ENCODE results near the gene ZNF507. TPM values are rescaled to one million over a fixed set of nuclear protein-coding genes. Genes with fewer than 3 reads are reported as not detected.
A peak's percentile ranks its signal among the peaks of the same experiment; 100 is the strongest.

The ZNF507 gene
- total and polyA plus RNA-seq, 4 donors, result 4.0 to 29.8 (median 9.8) TPM

- Histone ChIP-seq H3K4me3 (no peak overlapping the region), H3K9ac (ENCODE audit: insufficient read depth in 1 of 2, low read length in 2 of 2) (no peak overlapping the region), H3K9me3 (ENCODE audit: control insufficient read depth in 4 of 4, insufficient read depth in 3 of 4, low read length in 3 of 4) (peaks cover 0 to 2% (median 0%) of the 10 kb centered on the region in 4 donors), H3K4me1 (ENCODE audit: control insufficient read depth in 5 of 5, insufficient read depth in 5 of 5, low read length in 5 of 5) (peaks cover 0 to 5% (median 0%) of the 10 kb centered on the region in 5 donors), H3K27ac (ENCODE audit: low read depth in 1 of 2, low read length in 1 of 2) (no peak overlapping the region), H3K36me3 (ENCODE audit: control insufficient read depth in 4 of 4, insufficient read depth in 4 of 4, low read length in 4 of 4) (no peaks in the 10 kb centered on the region), H3K27me3 (ENCODE audit: control insufficient read depth in 3 of 3, insufficient read depth in 3 of 3, low read length in 2 of 3) (peaks cover 0 to 3% (median 0%) of the 10 kb centered on the region in 3 donors)
- WGBS, 2 donors, result 89 to 98% methylated on average over 2 of the region's 2 CpGs
- no peak for ATAC-seq (ENCODE audit: insufficient read depth, low FRiP score)
- TF ChIP-seq, protein P1, sequence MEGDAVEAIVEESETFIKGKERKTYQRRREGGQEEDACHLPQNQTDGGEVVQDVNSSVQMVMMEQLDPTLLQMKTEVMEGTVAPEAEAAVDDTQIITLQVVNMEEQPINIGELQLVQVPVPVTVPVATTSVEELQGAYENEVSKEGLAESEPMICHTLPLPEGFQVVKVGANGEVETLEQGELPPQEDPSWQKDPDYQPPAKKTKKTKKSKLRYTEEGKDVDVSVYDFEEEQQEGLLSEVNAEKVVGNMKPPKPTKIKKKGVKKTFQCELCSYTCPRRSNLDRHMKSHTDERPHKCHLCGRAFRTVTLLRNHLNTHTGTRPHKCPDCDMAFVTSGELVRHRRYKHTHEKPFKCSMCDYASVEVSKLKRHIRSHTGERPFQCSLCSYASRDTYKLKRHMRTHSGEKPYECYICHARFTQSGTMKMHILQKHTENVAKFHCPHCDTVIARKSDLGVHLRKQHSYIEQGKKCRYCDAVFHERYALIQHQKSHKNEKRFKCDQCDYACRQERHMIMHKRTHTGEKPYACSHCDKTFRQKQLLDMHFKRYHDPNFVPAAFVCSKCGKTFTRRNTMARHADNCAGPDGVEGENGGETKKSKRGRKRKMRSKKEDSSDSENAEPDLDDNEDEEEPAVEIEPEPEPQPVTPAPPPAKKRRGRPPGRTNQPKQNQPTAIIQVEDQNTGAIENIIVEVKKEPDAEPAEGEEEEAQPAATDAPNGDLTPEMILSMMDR (IDR thresholded peaks at IDR 0.05; ENCODE audit: control extremely low read depth, extremely low read depth), result no peak
- DNase-seq, result no peak
Measured at GRCh38 chr19:32339423-32339822, 6.0 kb upstream of the ZNF507 start.

GRCh38 chr19:32339988-32340874, 5.2 kb upstream of the ZNF507 start:
- Histone ChIP-seq H3K9ac (ENCODE audit: insufficient read depth in 1 of 2, low read length in 2 of 2) (no peak overlapping the region), H3K9me3 (ENCODE audit: control insufficient read depth in 4 of 4, insufficient read depth in 3 of 4, low read length in 3 of 4) (peaks cover 0 to 2% (median 0%) of the 10 kb centered on the region in 4 donors), H3K27ac (ENCODE audit: low read depth in 1 of 2, low read length in 1 of 2) (no peak overlapping the region), H3K36me3 (ENCODE audit: control insufficient read depth in 4 of 4, insufficient read depth in 4 of 4, low read length in 4 of 4) (no peaks in the 10 kb centered on the region), H3K4me3 (no peak overlapping the region), H3K4me1 (ENCODE audit: control insufficient read depth in 5 of 5, insufficient read depth in 5 of 5, low read length in 5 of 5) (peaks cover 0 to 5% (median 0%) of the 10 kb centered on the region in 5 donors), H3K27me3 (ENCODE audit: control insufficient read depth in 3 of 3, insufficient read depth in 3 of 3, low read length in 2 of 3) (peaks cover 0 to 3% (median 0%) of the 10 kb centered on the region in 3 donors)
- ATAC-seq (ENCODE audit: insufficient read depth, low FRiP score) (peak; percentile 70), DNase-seq (peak; percentile 50 to 63 (median 56))
- 63 to 68% methylated on average over 18 of the region's 18 CpGs for WGBS, 2 donors
- TF ChIP-seq, protein P1 (IDR thresholded peaks at IDR 0.05; ENCODE audit: control extremely low read depth, extremely low read depth), result peak; percentile 68

DNA sequence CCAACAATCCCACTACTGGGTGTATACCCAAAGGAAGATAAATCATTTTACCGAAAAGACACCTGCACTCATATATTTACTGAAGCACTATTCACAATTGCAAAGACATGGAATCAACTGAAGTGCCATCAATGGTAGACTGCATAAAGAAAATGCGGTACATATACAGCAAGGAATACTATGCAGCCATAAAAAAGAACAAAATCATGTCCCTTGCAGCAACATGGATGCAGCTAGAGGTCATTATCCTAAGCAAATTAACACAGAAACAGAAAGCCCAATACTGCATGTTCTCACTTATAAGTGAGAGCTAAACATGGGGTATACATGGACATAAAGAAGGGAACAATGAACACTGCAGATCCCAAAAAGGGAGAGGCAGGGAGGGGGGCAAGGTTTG, 2.7 kb upstream of the ZNF507 start:
- no peaks in the 10 kb centered on the region for H3K9me3 ChIP-seq (ENCODE audit: control insufficient read depth in 4 of 4, insufficient read depth in 3 of 4, low read length in 3 of 4)
- H3K27me3 ChIP-seq (ENCODE audit: control insufficient read depth in 3 of 3, insufficient read depth in 3 of 3, low read length in 2 of 3), result peaks cover 0 to 3% (median 0%) of the 10 kb centered on the region in 3 donors
- H3K4me1 ChIP-seq (ENCODE audit: control insufficient read depth in 5 of 5, insufficient read depth in 5 of 5, low read length in 5 of 5), result peaks cover 0 to 14% (median 6%) of the 10 kb centered on the region in 5 donors
- H3K9ac ChIP-seq (ENCODE audit: insufficient read depth in 1 of 2, low read length in 2 of 2), result no peak overlapping the region
- ATAC-seq (ENCODE audit: insufficient read depth, low FRiP score) (no peak), DNase-seq (no peak)
- no peak overlapping the region for H3K27ac ChIP-seq (ENCODE audit: low read depth in 1 of 2, low read length in 1 of 2)
- H3K4me3 ChIP-seq, result no peak overlapping the region
- no peaks in the 10 kb centered on the region for H3K36me3 ChIP-seq (ENCODE audit: control insufficient read depth in 4 of 4, insufficient read depth in 4 of 4, low read length in 4 of 4)
- TF ChIP-seq, protein P1 (IDR thresholded peaks at IDR 0.05; ENCODE audit: control extremely low read depth, extremely low read depth), result no peak
- 95 to 96% methylated on average over 2 of the region's 2 CpGs for WGBS, 2 donors

Measured in lung (tissue), 12 donors.